Hindlimb muscle (tissue), 1 donor: Measurements from ENCODE around the gene CXCR3. TPM values are rescaled to one million over a fixed set of nuclear protein-coding genes. Genes with fewer than 3 reads are reported as not detected.
"Not testable (repeated sequence)": the region's sequence is repeated elsewhere in the genome, so short reads cannot be mapped to it uniquely, and the experiment has no call there.

Experiments
- DNase-seq: peaks from one replicate; pipeline ENCODE4 v3.0.0-alpha.2; 2013
- polyA plus RNA-seq: library from polyadenylated mRNA; unstranded; fragments of 120-200 nt; gene quantifications from one replicate; pipeline ENCODE4 v1.2.1, GENCODE V29; 2013; ENCODE audit not compliant: insufficient read length

The CXCR3 gene
- polyA plus RNA-seq, 1 donor: 0.32 TPM

- DNase-seq: no peak
Measured at GRCh38 chrX:71636438-71637252, 18.3 kb upstream of the CXCR3 start.

- DNase-seq: no peak
Measured at GRCh38 chrX:71634366-71634765, 16.1 kb upstream of the CXCR3 start.

- DNase-seq: no peak
Measured at GRCh38 chrX:71632923-71633657, 14.8 kb upstream of the CXCR3 start.

- no peak for DNase-seq
Measured at GRCh38 chrX:71629467-71629866, 11.2 kb upstream of the CXCR3 start.

GRCh38 chrX:71627588-71628404 lies 9.5 kb upstream of the CXCR3 start:
- DNase-seq: no peak

GRCh38 chrX:71626576-71626975 lies 8.3 kb upstream of the CXCR3 start:
- no peak for DNase-seq

- DNase-seq: no peak
Measured at GRCh38 chrX:71625471-71625870, 7.2 kb upstream of the CXCR3 start.

- no peak for DNase-seq
Measured at GRCh38 chrX:71623714-71624113, 5.4 kb upstream of the CXCR3 start.

- peak; percentile 83 for DNase-seq
Measured at GRCh38 chrX:71622576-71623450, 4.5 kb upstream of the CXCR3 start.

- DNase-seq: no peak
Measured at GRCh38 chrX:71622032-71622575, 3.8 kb upstream of the CXCR3 start.

GRCh38 chrX:71621603-71622002 lies 3.3 kb upstream of the CXCR3 start:
- peak; percentile 11 for DNase-seq

- no peak for DNase-seq
Measured at GRCh38 chrX:71619986-71620385, 1.7 kb upstream of the CXCR3 start.

- DNase-seq: no peak
Measured at GRCh38 chrX:71619193-71619592, 882 bp upstream of the CXCR3 start.

GRCh38 chrX:71618787-71619186 lies 476 bp upstream of the CXCR3 start:
- no peak for DNase-seq

- DNase-seq: no peak
Measured at GRCh38 chrX:71617742-71618141, 569 bp downstream of the CXCR3 start.

GRCh38 chrX:71616672-71617529 lies 1.4 kb downstream of the CXCR3 start:
- DNase-seq: no peak

GRCh38 chrX:71615954-71616353 lies 2.4 kb downstream of the CXCR3 start:
- no peak for DNase-seq

GRCh38 chrX:71615056-71615455 lies 3.3 kb downstream of the CXCR3 start:
- DNase-seq: no peak

GRCh38 chrX:71612256-71612655 lies 6.1 kb downstream of the CXCR3 start:
- no peak for DNase-seq

GRCh38 chrX:71611736-71612135 lies 6.6 kb downstream of the CXCR3 start:
- not testable (repeated sequence) for DNase-seq
